H9 (cell line): ENCODE data around the gene AKAP12. TPM values are rescaled to one million over a fixed set of nuclear protein-coding genes. Genes with fewer than 3 reads are reported as not detected.

Experiments used
- DNase-seq: peaks from one replicate; pipeline ENCODE4 v3.0.0-alpha.2; 2017
- H2AFZ ChIP-seq: one replicate; pipeline ENCODE4 v1.6.1; 2013; ENCODE audit warnings: mild to moderate bottlenecking, low read length, control low read depth, moderate library complexity
- H2AK5ac ChIP-seq: 2 replicates; pipeline ENCODE4 v1.6.1; 2013; ENCODE audit warnings: low read length, control low read depth, mixed read lengths; ENCODE audit not compliant: insufficient read length
- H2BK120ac ChIP-seq: one replicate; pipeline ENCODE4 v1.6.1; 2013; ENCODE audit warnings: low read depth, mild to moderate bottlenecking, low read length, control low read depth, inconsistent platforms; ENCODE audit not compliant: poor library complexity, severe bottlenecking
- H2BK12ac ChIP-seq: 2 replicates; pipeline ENCODE4 v1.6.1; 2013; ENCODE audit warnings: low read length, control low read depth, mixed read lengths, low read depth; ENCODE audit not compliant: insufficient read length
- H2BK15ac ChIP-seq: 2 replicates; pipeline ENCODE4 v1.6.1; 2013; ENCODE audit warnings: low read depth, low read length, control low read depth
- H2BK20ac ChIP-seq: one replicate; pipeline ENCODE4 v1.6.1; 2013; ENCODE audit warnings: low read depth, mild to moderate bottlenecking, low read length, control low read depth, inconsistent platforms; ENCODE audit not compliant: poor library complexity, severe bottlenecking
- H2BK5ac ChIP-seq: 2 replicates; pipeline ENCODE4 v1.6.1; 2013; ENCODE audit warnings: low read length, control low read depth, mixed read lengths; ENCODE audit not compliant: insufficient read length
- H3K14ac ChIP-seq: 2 replicates; pipeline ENCODE4 v1.6.1; 2013; ENCODE audit warnings: low read length, control low read depth; ENCODE audit not compliant: insufficient read depth
- H3K18ac ChIP-seq: 2 replicates; pipeline ENCODE4 v1.6.1; 2013; ENCODE audit warnings: low read depth, mild to moderate bottlenecking, mixed read lengths, low read length, control low read depth; ENCODE audit not compliant: insufficient read length
- H3K23ac ChIP-seq: 2 replicates; pipeline ENCODE4 v1.6.1; 2013; ENCODE audit warnings: low read length, control low read depth, mixed read lengths, low read depth; ENCODE audit not compliant: insufficient read length
- H3K23me2 ChIP-seq: 2 replicates; pipeline ENCODE4 v1.6.1; 2013; ENCODE audit warnings: low read depth, mild to moderate bottlenecking, mixed read lengths, low read length, control low read depth; ENCODE audit not compliant: insufficient read length, poor library complexity, severe bottlenecking
- H3K27ac ChIP-seq: 2 replicates; pipeline ENCODE4 v1.5.1; 2013; ENCODE audit warnings: low read length, control low read depth, mixed read lengths, low read depth; ENCODE audit not compliant: insufficient read length
- H3K27me3 ChIP-seq: 2 replicates; pipeline ENCODE4 v1.6.1; 2013; ENCODE audit warnings: low read length, control low read depth, inconsistent platforms; ENCODE audit not compliant: insufficient read depth
- H3K4ac ChIP-seq: 2 replicates; pipeline ENCODE4 v1.6.1; 2013; ENCODE audit warnings: low read depth, mild to moderate bottlenecking, control low read depth, inconsistent platforms, low read length, moderate library complexity
- H3K4me1 ChIP-seq: 2 replicates; pipeline ENCODE4 v1.6.1; 2013; ENCODE audit warnings: low read length, control low read depth, inconsistent platforms; ENCODE audit not compliant: insufficient read depth
- H3K4me2 ChIP-seq: 2 replicates; pipeline ENCODE4 v1.6.1; 2013; ENCODE audit warnings: low read length, control low read depth, mixed read lengths; ENCODE audit not compliant: insufficient read length, insufficient read depth
- H3K56ac ChIP-seq: 2 replicates; pipeline ENCODE4 v1.6.1; 2013; ENCODE audit warnings: low read depth, mild to moderate bottlenecking, mixed read lengths, low read length, control low read depth; ENCODE audit not compliant: insufficient read length
- H3K79me1 ChIP-seq: 2 replicates; pipeline ENCODE4 v1.6.1; 2013; ENCODE audit warnings: low read depth, mild to moderate bottlenecking, moderate library complexity, low read length, control low read depth, inconsistent platforms; ENCODE audit not compliant: insufficient read depth, poor library complexity, severe bottlenecking
- H3K79me2 ChIP-seq: 2 replicates; pipeline ENCODE4 v1.6.1; 2013; ENCODE audit warnings: low read length, control low read depth, inconsistent platforms; ENCODE audit not compliant: insufficient read depth
- H3K9ac ChIP-seq: 2 replicates; pipeline ENCODE4 v1.6.1; 2013; ENCODE audit warnings: low read length, control low read depth, mixed read lengths; ENCODE audit not compliant: insufficient read length; ENCODE audit errors: extremely low read depth
- H3K9me3 ChIP-seq: one replicate; pipeline ENCODE4 v1.6.1; 2013; ENCODE audit warnings: low read depth, low read length, inconsistent platforms; ENCODE audit not compliant: control insufficient read depth
- H3T11ph ChIP-seq: one replicate; pipeline ENCODE4 v1.6.1; 2013; ENCODE audit warnings: mild to moderate bottlenecking, low read length, control low read depth, inconsistent platforms
- H4K20me1 ChIP-seq: one replicate; pipeline ENCODE4 v1.6.1; 2013; ENCODE audit not compliant: control insufficient read depth, insufficient read length, insufficient read depth
- H4K5ac ChIP-seq: 2 replicates; pipeline ENCODE4 v1.6.1; 2013; ENCODE audit warnings: low read depth, mild to moderate bottlenecking, mixed read lengths, low read length, control low read depth; ENCODE audit not compliant: insufficient read length
- H4K8ac ChIP-seq: replicated peaks from 2 replicates; pipeline ENCODE4 v1.6.1; 2013; ENCODE audit warnings: low read length, control low read depth, mixed read lengths, low read depth; ENCODE audit not compliant: insufficient read length
- H4K91ac ChIP-seq: 2 replicates; pipeline ENCODE4 v1.6.1; 2013; ENCODE audit warnings: low read depth, mild to moderate bottlenecking, moderate library complexity, mixed read lengths, low read length, control low read depth; ENCODE audit not compliant: insufficient read length
- H3K27ac Mint-ChIP-seq, 3 experiments: 2 replicates in 2 of 3; 3 replicates in 1 of 3; pipeline ENCODE4 v1.8.0; 2020 to 2021; ENCODE audit warnings: mixed read lengths in 3 of 3, mild to moderate bottlenecking in 1 of 3, moderate library complexity in 1 of 3
- H3K27me3 Mint-ChIP-seq: 2 replicates; pipeline ENCODE4 v1.8.0; 2021; ENCODE audit warnings: low read depth, mild to moderate bottlenecking, moderate library complexity, mixed read lengths
- H3K36me3 Mint-ChIP-seq, 3 experiments: 2 replicates in 2 of 3; 3 replicates in 1 of 3; pipeline ENCODE4 v1.8.0; 2020 to 2021; ENCODE audit warnings: low read depth in 3 of 3, mixed read lengths in 3 of 3; ENCODE audit not compliant: insufficient read depth in 1 of 3
- H3K4me1 Mint-ChIP-seq, 2 experiments: 2 replicates each; pipeline ENCODE4 v1.8.0; 2020; ENCODE audit warnings: mixed read lengths in 2 of 2
- H3K4me3 Mint-ChIP-seq, 2 experiments: 2 replicates in 1 of 2; 3 replicates in 1 of 2; pipeline ENCODE4 v1.8.0; 2020 to 2021; ENCODE audit warnings: mild to moderate bottlenecking in 2 of 2, mixed read lengths in 2 of 2, moderate library complexity in 1 of 2
- H3K9me3 Mint-ChIP-seq, 2 experiments: 2 replicates in 1 of 2; 3 replicates in 1 of 2; pipeline ENCODE4 v1.8.0; 2020; ENCODE audit warnings: mild to moderate bottlenecking in 2 of 2, mixed read lengths in 2 of 2, moderate library complexity in 1 of 2
- WGBS: extraction: QIAGEN DNeasy Blood & Tissue Kit; methylation state at CpG from one replicate; pipeline ENCODE4 v1.1.7; 2013; ENCODE audit warnings: missing lambda C conversion rate, low lambda C conversion rate, mixed read lengths; ENCODE audit not compliant: insufficient read length; ENCODE audit errors: extremely low coverage; 5-methylcytosine and 5-hydroxymethylcytosine counted together
- total RNA-seq: library from RNA; stranded (reverse); gene quantifications from 2 replicates; pipeline ENCODE4 v1.2.1, GENCODE V29; 2021
- TF ChIP-seq, protein P1 (sequence below): fragments of 200-600 bp; sonication (generic); conservative IDR thresholded peaks from 3 replicates; pipeline ENCODE4 v1.8.0; 2021; ENCODE audit warnings: antibody characterized with exemption, mild to moderate bottlenecking

AKAP12 gene
- total RNA-seq, 1 experiment from 2014 or later = 52.3 TPM

DNA sequence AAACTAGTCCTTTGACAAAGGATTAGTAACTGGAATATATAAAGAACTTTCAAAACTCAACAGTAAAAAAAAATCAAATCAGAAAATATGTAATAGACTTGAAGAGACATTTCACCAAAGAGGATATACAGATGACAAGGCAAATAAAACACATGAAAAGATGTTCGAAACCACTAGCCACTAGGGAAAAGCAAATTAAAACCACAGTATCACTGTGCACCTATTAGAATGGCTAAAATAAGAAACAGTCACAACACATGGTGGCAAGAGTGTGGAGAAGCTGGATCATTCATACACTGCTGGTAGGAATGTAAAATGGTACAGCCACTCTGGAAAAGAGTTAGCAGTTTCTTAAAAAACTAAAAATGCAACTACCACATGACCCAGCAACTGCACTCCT lies 136.7 kb downstream of the AKAP12 start:
- Histone ChIP-seq H3K79me1 (peaks cover 2% of the 10 kb centered on the region), H2AFZ (no peak overlapping the region), H3K27ac (no peak overlapping the region), H4K91ac (no peak overlapping the region), H3T11ph (no peak overlapping the region), H2BK5ac (no peak overlapping the region), H3K4me1 (peaks cover 6% of the 10 kb centered on the region; the same call in 1 of the 2 replicates), H2BK120ac (no peak overlapping the region), H4K8ac (no peak overlapping the region), H3K9ac (no peak overlapping the region), H2BK12ac (no peak overlapping the region), H3K18ac (no peak overlapping the region), H2AK5ac (no peak overlapping the region), H3K56ac (no peak overlapping the region), H3K4me2 (no peak overlapping the region), H3K23me2 (no peaks in the 10 kb centered on the region), H3K27me3 (no peaks in the 10 kb centered on the region), H3K23ac (no peak overlapping the region), H4K5ac (no peak overlapping the region), H3K4ac (no peak overlapping the region), H3K79me2 (peaks cover 7% of the 10 kb centered on the region; the same call in 1 of the 2 replicates), H4K20me1 (no peaks in the 10 kb centered on the region), H3K9me3 (no peaks in the 10 kb centered on the region), H2BK20ac (no peak overlapping the region), H2BK15ac (no peak overlapping the region), H3K14ac (no peak overlapping the region)
- H3K4me3 Mint-ChIP-seq = no peak overlapping the region
- peaks cover 26 to 28% of the 10 kb centered on the region in 2 experiments for H3K4me1 Mint-ChIP-seq
- no peaks in the 10 kb centered on the region for H3K27me3 Mint-ChIP-seq
- no peak for DNase-seq
- H3K9me3 Mint-ChIP-seq = no peaks in the 10 kb centered on the region
- TF ChIP-seq, protein P1, sequence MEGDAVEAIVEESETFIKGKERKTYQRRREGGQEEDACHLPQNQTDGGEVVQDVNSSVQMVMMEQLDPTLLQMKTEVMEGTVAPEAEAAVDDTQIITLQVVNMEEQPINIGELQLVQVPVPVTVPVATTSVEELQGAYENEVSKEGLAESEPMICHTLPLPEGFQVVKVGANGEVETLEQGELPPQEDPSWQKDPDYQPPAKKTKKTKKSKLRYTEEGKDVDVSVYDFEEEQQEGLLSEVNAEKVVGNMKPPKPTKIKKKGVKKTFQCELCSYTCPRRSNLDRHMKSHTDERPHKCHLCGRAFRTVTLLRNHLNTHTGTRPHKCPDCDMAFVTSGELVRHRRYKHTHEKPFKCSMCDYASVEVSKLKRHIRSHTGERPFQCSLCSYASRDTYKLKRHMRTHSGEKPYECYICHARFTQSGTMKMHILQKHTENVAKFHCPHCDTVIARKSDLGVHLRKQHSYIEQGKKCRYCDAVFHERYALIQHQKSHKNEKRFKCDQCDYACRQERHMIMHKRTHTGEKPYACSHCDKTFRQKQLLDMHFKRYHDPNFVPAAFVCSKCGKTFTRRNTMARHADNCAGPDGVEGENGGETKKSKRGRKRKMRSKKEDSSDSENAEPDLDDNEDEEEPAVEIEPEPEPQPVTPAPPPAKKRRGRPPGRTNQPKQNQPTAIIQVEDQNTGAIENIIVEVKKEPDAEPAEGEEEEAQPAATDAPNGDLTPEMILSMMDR = no peak
- no CpG with 5 or more reads among the region's 1 CpG for WGBS
- peaks cover 4 to 18% (median 16%) of the 10 kb centered on the region in 3 experiments; a peak in 6 of 7 replicates for H3K36me3 Mint-ChIP-seq
- no peak overlapping the region; a peak in 1 of 7 replicates for H3K27ac Mint-ChIP-seq
